Measurements from ENCODE around the gene CAMK2D.

Gene CAMK2D

GRCh38 chr4:113745711-113746110, 15.8 kb downstream of the CAMK2D start:
- no peaks in the 10 kb centered on the region for H3K36me3 ChIP-seq (ENCODE audit: insufficient read depth, low read length)
- H3K9ac ChIP-seq (ENCODE audit: insufficient read length): no peak overlapping the region
- H3K4me3 ChIP-seq: no peak overlapping the region
- no peaks in the 10 kb centered on the region for H3K9me3 ChIP-seq (ENCODE audit: low read depth, low read length)
- H3K27ac ChIP-seq: no peak overlapping the region
- TF ChIP-seq POLR2AphosphoS5 (IDR thresholded peaks at IDR 0.05; ENCODE audit: borderline replicate concordance, low read depth, low read length): no peak
- TF ChIP-seq FOXP2 (optimal IDR thresholded peaks at IDR 0.05; ENCODE audit: control extremely low read depth, extremely low read length, insufficient read depth): no peak
- TF ChIP-seq EZH2 (IDR thresholded peaks at IDR 0.05): no peak
- no peak for DNase-seq (ENCODE audit: low read depth, low spot score)

GRCh38 chr4:113744667-113745240, 16.8 kb downstream of the CAMK2D start:
- DNase-seq (ENCODE audit: low read depth, low spot score): no peak
- no peak overlapping the region for H3K9ac ChIP-seq (ENCODE audit: insufficient read length)
- H3K4me3 ChIP-seq: no peak overlapping the region
- TF ChIP-seq EZH2 (IDR thresholded peaks at IDR 0.05) (no peak), FOXP2 (optimal IDR thresholded peaks at IDR 0.05; ENCODE audit: control extremely low read depth, extremely low read length, insufficient read depth) (no peak), POLR2AphosphoS5 (IDR thresholded peaks at IDR 0.05; ENCODE audit: borderline replicate concordance, low read depth, low read length) (no peak)
- no peaks in the 10 kb centered on the region for H3K9me3 ChIP-seq (ENCODE audit: low read depth, low read length)
- no peak overlapping the region for H3K27ac ChIP-seq
- H3K36me3 ChIP-seq (ENCODE audit: insufficient read depth, low read length): no peaks in the 10 kb centered on the region

GRCh38 chr4:113743690-113744089, 17.8 kb downstream of the CAMK2D start:
- no peak for DNase-seq (ENCODE audit: low read depth, low spot score)
- Histone ChIP-seq H3K27ac (no peak overlapping the region), H3K4me3 (no peak overlapping the region), H3K9me3 (ENCODE audit: low read depth, low read length) (no peaks in the 10 kb centered on the region), H3K36me3 (ENCODE audit: insufficient read depth, low read length) (no peaks in the 10 kb centered on the region), H3K9ac (ENCODE audit: insufficient read length) (no peak overlapping the region)
- no peak for TF ChIP-seq POLR2AphosphoS5 (IDR thresholded peaks at IDR 0.05; ENCODE audit: borderline replicate concordance, low read depth, low read length)
- no peak for TF ChIP-seq EZH2 (IDR thresholded peaks at IDR 0.05)
- TF ChIP-seq FOXP2 (optimal IDR thresholded peaks at IDR 0.05; ENCODE audit: control extremely low read depth, extremely low read length, insufficient read depth): no peak

- H3K4me3 ChIP-seq: no peak overlapping the region
- H3K36me3 ChIP-seq (ENCODE audit: insufficient read depth, low read length): no peaks in the 10 kb centered on the region
- DNase-seq (ENCODE audit: low read depth, low spot score): no peak
- no peak overlapping the region for H3K9ac ChIP-seq (ENCODE audit: insufficient read length)
- no peak overlapping the region for H3K27ac ChIP-seq
- no peak for TF ChIP-seq EZH2 (IDR thresholded peaks at IDR 0.05)
- TF ChIP-seq FOXP2 (optimal IDR thresholded peaks at IDR 0.05; ENCODE audit: control extremely low read depth, extremely low read length, insufficient read depth): no peak
- TF ChIP-seq POLR2AphosphoS5 (IDR thresholded peaks at IDR 0.05; ENCODE audit: borderline replicate concordance, low read depth, low read length): no peak
- no peaks in the 10 kb centered on the region for H3K9me3 ChIP-seq (ENCODE audit: low read depth, low read length)
Measured at GRCh38 chr4:113742643-113743042, 18.9 kb downstream of the CAMK2D start.

- no peaks in the 10 kb centered on the region for H3K36me3 ChIP-seq (ENCODE audit: insufficient read depth, low read length)
- no peak overlapping the region for H3K27ac ChIP-seq
- no peak overlapping the region for H3K4me3 ChIP-seq
Measured at GRCh38 chr4:113741956-113742355, 19.6 kb downstream of the CAMK2D start.

GRCh38 chr4:113740857-113741379, 20.6 kb downstream of the CAMK2D start:
- Histone ChIP-seq H3K4me3 (no peak overlapping the region), H3K9me3 (ENCODE audit: low read depth, low read length) (no peaks in the 10 kb centered on the region), H3K9ac (ENCODE audit: insufficient read length) (no peak overlapping the region), H3K27ac (no peak overlapping the region), H3K36me3 (ENCODE audit: insufficient read depth, low read length) (no peaks in the 10 kb centered on the region)
- DNase-seq (ENCODE audit: low read depth, low spot score): no peak
- no peak for TF ChIP-seq FOXP2 (optimal IDR thresholded peaks at IDR 0.05; ENCODE audit: control extremely low read depth, extremely low read length, insufficient read depth)
- no peak for TF ChIP-seq EZH2 (IDR thresholded peaks at IDR 0.05)
- TF ChIP-seq POLR2AphosphoS5 (IDR thresholded peaks at IDR 0.05; ENCODE audit: borderline replicate concordance, low read depth, low read length): no peak

More at GRCh38 chr4:113741956-113742355, 19.6 kb downstream of the CAMK2D start:
- H3K9me3 ChIP-seq (ENCODE audit: low read depth, low read length): no peaks in the 10 kb centered on the region
- no peak for TF ChIP-seq POLR2AphosphoS5 (IDR thresholded peaks at IDR 0.05; ENCODE audit: borderline replicate concordance, low read depth, low read length)
- no peak overlapping the region for H3K9ac ChIP-seq (ENCODE audit: insufficient read length)
- DNase-seq (ENCODE audit: low read depth, low spot score): no peak

- no peak for DNase-seq (ENCODE audit: low read depth, low spot score)
- H3K36me3 ChIP-seq (ENCODE audit: insufficient read depth, low read length): no peaks in the 10 kb centered on the region
- H3K27ac ChIP-seq: no peak overlapping the region
- H3K9ac ChIP-seq (ENCODE audit: insufficient read length): no peak overlapping the region
- H3K9me3 ChIP-seq (ENCODE audit: low read depth, low read length): no peaks in the 10 kb centered on the region
- no peak overlapping the region for H3K4me3 ChIP-seq
- no peak for TF ChIP-seq POLR2AphosphoS5 (IDR thresholded peaks at IDR 0.05; ENCODE audit: borderline replicate concordance, low read depth, low read length)
- TF ChIP-seq FOXP2 (optimal IDR thresholded peaks at IDR 0.05; ENCODE audit: control extremely low read depth, extremely low read length, insufficient read depth): no peak
- no peak for TF ChIP-seq EZH2 (IDR thresholded peaks at IDR 0.05)
Measured at GRCh38 chr4:113739197-113739596, 22.3 kb downstream of the CAMK2D start.

GRCh38 chr4:113738251-113738650, 23.3 kb downstream of the CAMK2D start:
- H3K36me3 ChIP-seq (ENCODE audit: insufficient read depth, low read length): no peaks in the 10 kb centered on the region
- H3K9ac ChIP-seq (ENCODE audit: insufficient read length): no peak overlapping the region
- DNase-seq (ENCODE audit: low read depth, low spot score): no peak
- TF ChIP-seq POLR2AphosphoS5 (IDR thresholded peaks at IDR 0.05; ENCODE audit: borderline replicate concordance, low read depth, low read length) (no peak), FOXP2 (optimal IDR thresholded peaks at IDR 0.05; ENCODE audit: control extremely low read depth, extremely low read length, insufficient read depth) (no peak), EZH2 (IDR thresholded peaks at IDR 0.05) (no peak)
- H3K4me3 ChIP-seq: no peak overlapping the region
- H3K9me3 ChIP-seq (ENCODE audit: low read depth, low read length): no peaks in the 10 kb centered on the region
- H3K27ac ChIP-seq: no peak overlapping the region

GRCh38 chr4:113733685-113734084, 27.9 kb downstream of the CAMK2D start:
- no peaks in the 10 kb centered on the region for H3K36me3 ChIP-seq (ENCODE audit: insufficient read depth, low read length)
- no peak for TF ChIP-seq EZH2 (IDR thresholded peaks at IDR 0.05)
- no peak for TF ChIP-seq POLR2AphosphoS5 (IDR thresholded peaks at IDR 0.05; ENCODE audit: borderline replicate concordance, low read depth, low read length)
- no peak for TF ChIP-seq FOXP2 (optimal IDR thresholded peaks at IDR 0.05; ENCODE audit: control extremely low read depth, extremely low read length, insufficient read depth)
- no peak for DNase-seq (ENCODE audit: low read depth, low spot score)
- no peak overlapping the region for H3K4me3 ChIP-seq
- no peak overlapping the region for H3K27ac ChIP-seq
- no peak overlapping the region for H3K9ac ChIP-seq (ENCODE audit: insufficient read length)
- no peaks in the 10 kb centered on the region for H3K9me3 ChIP-seq (ENCODE audit: low read depth, low read length)
